GM12872 (cell line): ENCODE results near the gene FSTL4.

ENCODE experiments used
- CTCF ChIP-seq: IDR thresholded peaks from 3 replicates; pipeline ENCODE4 v1.5.1; 2011; ENCODE audit warnings: low read depth, mild to moderate bottlenecking, low read length, moderate library complexity; ENCODE audit not compliant: insufficient read depth

The FSTL4 gene

GRCh38 chr5:133610489-133611356 lies 1.6 kb downstream of the FSTL4 start:
- TF ChIP-seq CTCF: peak; percentile 54

- TF ChIP-seq CTCF: no peak
Observed at GRCh38 chr5:133607451-133607850, 4.9 kb downstream of the FSTL4 start.

GRCh38 chr5:133606835-133607234 lies 5.5 kb downstream of the FSTL4 start:
- no peak for TF ChIP-seq CTCF

GRCh38 chr5:133605323-133605722 lies 7.0 kb downstream of the FSTL4 start:
- no peak for TF ChIP-seq CTCF

- no peak for TF ChIP-seq CTCF
Observed at GRCh38 chr5:133603711-133604110, 8.6 kb downstream of the FSTL4 start.

- no peak for TF ChIP-seq CTCF
Observed at GRCh38 chr5:133602835-133603380, 9.4 kb downstream of the FSTL4 start.

GRCh38 chr5:133599600-133599999 lies 12.7 kb downstream of the FSTL4 start:
- TF ChIP-seq CTCF: no peak
